ENCODE results near the gene ITGBL1. TPM values are rescaled to one million over a fixed set of nuclear protein-coding genes. Genes with fewer than 3 reads are reported as not detected.

The ITGBL1 gene
- total and polyA plus RNA-seq, 2 of the 8 experiments (the other 6 are each of a cell fraction or from before 2014, with no cell fraction given), result not detected

DNA sequence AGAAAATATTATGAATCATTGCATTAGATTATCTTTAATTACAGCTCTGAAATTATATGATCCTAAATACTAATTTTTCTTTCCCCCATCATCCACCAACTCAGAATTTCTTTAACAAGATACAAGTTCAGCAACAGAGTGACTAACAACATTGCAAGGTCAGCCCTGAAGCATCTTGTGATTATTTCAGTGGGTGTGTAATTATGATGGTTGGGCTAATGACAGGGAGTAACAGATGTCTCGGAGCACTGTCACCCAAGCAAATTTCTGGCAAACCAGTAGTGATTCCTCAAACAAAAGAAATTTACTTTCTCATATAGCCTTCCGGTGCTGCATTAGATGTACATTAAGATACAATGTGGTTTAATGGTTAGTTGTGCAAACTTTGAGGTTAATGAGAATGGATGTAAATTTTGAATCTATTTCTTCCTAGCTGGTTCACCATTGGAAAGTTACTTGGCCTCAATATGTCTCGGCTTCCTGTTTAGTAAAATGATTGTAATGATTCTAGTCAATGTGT lies 238.9 kb downstream of the ITGBL1 start:
- Histone ChIP-seq H3K36me3 (ENCODE audit: control insufficient read depth in 2 of 4, insufficient read depth in 4 of 4, low read length in 3 of 4) (no peaks in the 10 kb centered on the region), H3K4ac (replicated peaks; ENCODE audit: insufficient read length, low read depth, low read length) (no peak overlapping the region), H3K14ac (ENCODE audit: insufficient read length) (no peak overlapping the region), H3K27me3 (replicated peaks in 1 of 4; ENCODE audit: control insufficient read depth in 3 of 4, extremely low read depth in 1 of 4, insufficient read depth in 3 of 4, low read length in 3 of 4) (no peaks in the 10 kb centered on the region), H3K4me1 (replicated peaks in 1 of 4; ENCODE audit: control insufficient read depth in 3 of 4, insufficient read depth in 4 of 4, low read length in 3 of 4) (no peaks in the 10 kb centered on the region), H4K5ac (ENCODE audit: insufficient read length, low read depth, low read length) (no peak overlapping the region), H4K8ac (ENCODE audit: extremely low read depth, insufficient read depth, low read length) (no peak overlapping the region), H3K4me2 (ENCODE audit: insufficient read depth in 1 of 2, low read depth in 2 of 2, low read length in 2 of 2) (no peak overlapping the region), H2BK5ac (ENCODE audit: low read depth, low read length) (no peak overlapping the region), H3K56ac (replicated peaks; ENCODE audit: insufficient read length, low read depth, low read length) (no peak overlapping the region), H2BK120ac (replicated peaks; ENCODE audit: low read depth, low read length) (no peak overlapping the region), H2AK5ac (ENCODE audit: low read depth, low read length) (no peak overlapping the region), H3K79me2 (ENCODE audit: control insufficient read depth in 1 of 2, insufficient read depth in 2 of 2, low read length in 2 of 2) (no peaks in the 10 kb centered on the region), H3K9ac (replicated peaks in 1 of 4; ENCODE audit: extremely low read depth in 1 of 4, low read depth in 3 of 4, low read length in 3 of 4) (no peak overlapping the region), H2AFZ (ENCODE audit: low read length) (no peak overlapping the region), H2BK15ac (ENCODE audit: low read length) (no peak overlapping the region), H3K9me3 (ENCODE audit: insufficient read depth in 2 of 2, low read depth in 1 of 2, low read length in 1 of 2) (no peaks in the 10 kb centered on the region), H4K91ac (replicated peaks; ENCODE audit: insufficient read length, low read length) (no peak overlapping the region), H3K23ac (ENCODE audit: insufficient read length) (no peak overlapping the region), H2BK12ac (ENCODE audit: low read depth, low read length) (no peak overlapping the region), H3K18ac (ENCODE audit: extremely low read depth, low read length) (no peak overlapping the region), H3K4me3 (ENCODE audit: extremely low read depth in 1 of 4, insufficient read depth in 2 of 4, low read depth in 3 of 4, low read length in 4 of 4) (no peak overlapping the region), H3K79me1 (ENCODE audit: low read depth, low read length) (no peaks in the 10 kb centered on the region), H4K20me1 (replicated peaks in 1 of 2; ENCODE audit: control insufficient read depth in 1 of 2, insufficient read depth in 2 of 2, low read length in 2 of 2) (no peaks in the 10 kb centered on the region), H3K27ac (ENCODE audit: low read depth, low read length) (no peak overlapping the region), H3K23me2 (ENCODE audit: low read depth, low read length) (no peaks in the 10 kb centered on the region), H2BK20ac (ENCODE audit: low read length) (no peak overlapping the region)
- no peak for FAIRE-seq
- 93% methylated on average over 3 of the region's 3 CpGs; no CpG with 5 or more reads in 1 of the 2 experiments for WGBS, 2 experiments (ENCODE audit: extremely low coverage in 1 of 2, insufficient coverage in 1 of 2, insufficient read length in 1 of 2, insufficient replicate concordance in 2 of 2, low coverage in 1 of 2, low lambda C conversion rate in 2 of 2, missing lambda C conversion rate in 1 of 2)
- ChIA-PET POLR2A (ENCODE audit: partially characterized antibody) (no interaction called here), CTCF (ENCODE audit: partially characterized antibody) (interaction anchor here (1.1 kb wide), 1 partner anchor 9 kb away, joined by 6 read pairs; no protein-coding TSS in a partner anchor)
- DNase-seq (ENCODE audit: low read depth in 1 of 2, low spot score in 2 of 2), result no peak
- no peak for TF ChIP-seq NRF1 (IDR thresholded peaks at IDR 0.05; ENCODE audit: low read depth, low read length)
